GM18508 (cell line): ENCODE measurements around the gene GPR62.

ENCODE experiments used
- ATAC-seq: cut with Tn5 transposase; IDR thresholded peaks from one replicate; pipeline ENCODE4 v1.9.1; 2021; ENCODE audit warnings: moderate number of reproducible peaks; ENCODE audit not compliant: insufficient read depth, unreplicated experiment

Gene GPR62

GRCh38 chr3:51953445-51953844, 1.7 kb upstream of the GPR62 start:
- ATAC-seq: no peak

- ATAC-seq: no peak
Measured at GRCh38 chr3:51954105-51954504, 1.1 kb upstream of the GPR62 start.

- no peak for ATAC-seq
Measured at GRCh38 chr3:51954713-51955112, 468 bp upstream of the GPR62 start.

GRCh38 chr3:51955893-51956770, 951 bp downstream of the GPR62 start:
- no peak for ATAC-seq

GRCh38 chr3:51957520-51958205, 2.5 kb downstream of the GPR62 start:
- ATAC-seq: no peak

- ATAC-seq: no peak
Measured at GRCh38 chr3:51958603-51959521, 3.7 kb downstream of the GPR62 start.

GRCh38 chr3:51959651-51960050, 4.5 kb downstream of the GPR62 start:
- ATAC-seq: no peak

- no peak for ATAC-seq
Measured at GRCh38 chr3:51960386-51960785, 5.2 kb downstream of the GPR62 start.

GRCh38 chr3:51961011-51961410, 5.8 kb downstream of the GPR62 start:
- ATAC-seq: no peak

GRCh38 chr3:51961602-51962569, 6.7 kb downstream of the GPR62 start:
- no peak for ATAC-seq

GRCh38 chr3:51962854-51963530, 7.8 kb downstream of the GPR62 start:
- ATAC-seq: no peak

- no peak for ATAC-seq
Measured at GRCh38 chr3:51963951-51964451, 8.8 kb downstream of the GPR62 start.

GRCh38 chr3:51964521-51964920, 9.3 kb downstream of the GPR62 start:
- ATAC-seq: no peak

- ATAC-seq: no peak
Measured at GRCh38 chr3:51966016-51966415, 10.8 kb downstream of the GPR62 start.

GRCh38 chr3:51966486-51966885, 11.3 kb downstream of the GPR62 start:
- ATAC-seq: no peak

GRCh38 chr3:51966922-51967383, 11.8 kb downstream of the GPR62 start:
- no peak for ATAC-seq

GRCh38 chr3:51967384-51968169, 12.4 kb downstream of the GPR62 start, which contains the start of gene PCBP4:
PCBP4 (minus strand) TSS chr3:51967454; CDS start chr3:51961240, 6,214 bp downstream.
- ATAC-seq: no peak
